Mucosa of descending colon (tissue), 3 donors: ENCODE measurements around the gene MBNL2. TPM values are rescaled to one million over a fixed set of nuclear protein-coding genes. Genes with fewer than 3 reads are reported as not detected.
A peak's percentile ranks its signal among the peaks of the same experiment; 100 is the strongest.

Experiments
- ATAC-seq: fragments of 200-7000 bp; cut with Tn5 transposase; one replicate; pipeline ENCODE4 v1.9.1; 2020; ENCODE audit warnings: mild to moderate bottlenecking, moderate library complexity
- DNase-seq, 3 donors: peaks; one replicate each; pipeline ENCODE4 v3.0.0-alpha.2; 2020
- H3K36me3 ChIP-seq: fragments of 200-600 bp; one replicate; pipeline ENCODE4 v1.8.0; 2021; ENCODE audit warnings: low read depth, mild to moderate bottlenecking
- H3K4me1 ChIP-seq: fragments of 200-600 bp; one replicate; pipeline ENCODE4 v1.8.0; 2021; ENCODE audit warnings: low read depth, mild to moderate bottlenecking
- H3K4me3 ChIP-seq: fragments of 200-600 bp; one replicate; pipeline ENCODE4 v1.8.0; 2021; ENCODE audit warnings: mild to moderate bottlenecking
- H3K9me3 ChIP-seq: fragments of 200-600 bp; one replicate; pipeline ENCODE4 v1.8.0; 2021; ENCODE audit warnings: mild to moderate bottlenecking
- intact Hi-C, 2 donors: fragments of 100-400 bp; cut with DNase I in 1 of 2; cut with micrococcal nuclease in 1 of 2; formaldehyde crosslinking; loops; one replicate each; pipeline versions ENCODE4 v1.11.0 to v1.11.1; 2022; cut with DNase I, micrococcal nuclease
- total RNA-seq, 3 donors: library from RNA; stranded (reverse); fragmentation: NEBNext Ultra II Directional in 2 of 3; extraction: Animal tissue kit (Norgen Biotek cat#: 25700) in 2 of 3; gene quantifications; one replicate each; pipeline versions ENCODE4 v1.2.1 to v1.2.4, GENCODE V29; 2021 to 2023
- TF ChIP-seq, protein P1 (sequence below): fragments of 200-600 bp; IDR thresholded peaks from one replicate; pipeline ENCODE4 v1.8.0; 2022; ENCODE audit warnings: antibody characterized with exemption, mild to moderate bottlenecking
- donor health status: DM: no; HTN: no; CAD: no; lungs with moderate emphysema.
- donor health status: DM: no; HTN: no; CAD: no.
- donor health status: DM: no; HTN: yes; CAD: no.

The MBNL2 gene
- total RNA-seq, 3 donors from 2014 or later = 41.0 to 75.1 (median 47.2) TPM

DNA sequence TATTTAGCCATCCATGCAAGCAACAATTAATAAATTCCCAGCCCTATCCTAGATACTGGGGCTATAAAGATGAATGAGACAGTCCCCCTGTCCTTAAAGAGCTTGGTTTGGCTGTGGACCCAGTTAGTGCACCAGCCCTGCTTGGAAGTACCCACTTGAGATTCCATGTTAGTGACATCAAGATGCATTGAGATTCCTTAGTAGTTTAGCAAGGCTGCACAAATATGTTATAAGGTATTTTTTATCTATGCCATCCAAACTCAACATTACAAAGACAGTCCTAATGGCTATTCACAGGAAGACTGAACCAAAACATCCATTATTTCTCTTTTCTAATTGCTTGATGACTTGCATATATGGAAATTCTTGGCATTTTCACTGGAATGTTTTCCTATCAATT lies 163.0 kb downstream of the MBNL2 start:
- H3K4me3 ChIP-seq = no peak overlapping the region
- H3K9me3 ChIP-seq = no peaks in the 10 kb centered on the region
- no peak for DNase-seq
- H3K4me1 ChIP-seq = no peaks in the 10 kb centered on the region
- TF ChIP-seq, protein P1, sequence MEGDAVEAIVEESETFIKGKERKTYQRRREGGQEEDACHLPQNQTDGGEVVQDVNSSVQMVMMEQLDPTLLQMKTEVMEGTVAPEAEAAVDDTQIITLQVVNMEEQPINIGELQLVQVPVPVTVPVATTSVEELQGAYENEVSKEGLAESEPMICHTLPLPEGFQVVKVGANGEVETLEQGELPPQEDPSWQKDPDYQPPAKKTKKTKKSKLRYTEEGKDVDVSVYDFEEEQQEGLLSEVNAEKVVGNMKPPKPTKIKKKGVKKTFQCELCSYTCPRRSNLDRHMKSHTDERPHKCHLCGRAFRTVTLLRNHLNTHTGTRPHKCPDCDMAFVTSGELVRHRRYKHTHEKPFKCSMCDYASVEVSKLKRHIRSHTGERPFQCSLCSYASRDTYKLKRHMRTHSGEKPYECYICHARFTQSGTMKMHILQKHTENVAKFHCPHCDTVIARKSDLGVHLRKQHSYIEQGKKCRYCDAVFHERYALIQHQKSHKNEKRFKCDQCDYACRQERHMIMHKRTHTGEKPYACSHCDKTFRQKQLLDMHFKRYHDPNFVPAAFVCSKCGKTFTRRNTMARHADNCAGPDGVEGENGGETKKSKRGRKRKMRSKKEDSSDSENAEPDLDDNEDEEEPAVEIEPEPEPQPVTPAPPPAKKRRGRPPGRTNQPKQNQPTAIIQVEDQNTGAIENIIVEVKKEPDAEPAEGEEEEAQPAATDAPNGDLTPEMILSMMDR = no peak
- intact Hi-C loops = no loop called here
- H3K36me3 ChIP-seq = no peaks in the 10 kb centered on the region
- ATAC-seq = no peak

DNA sequence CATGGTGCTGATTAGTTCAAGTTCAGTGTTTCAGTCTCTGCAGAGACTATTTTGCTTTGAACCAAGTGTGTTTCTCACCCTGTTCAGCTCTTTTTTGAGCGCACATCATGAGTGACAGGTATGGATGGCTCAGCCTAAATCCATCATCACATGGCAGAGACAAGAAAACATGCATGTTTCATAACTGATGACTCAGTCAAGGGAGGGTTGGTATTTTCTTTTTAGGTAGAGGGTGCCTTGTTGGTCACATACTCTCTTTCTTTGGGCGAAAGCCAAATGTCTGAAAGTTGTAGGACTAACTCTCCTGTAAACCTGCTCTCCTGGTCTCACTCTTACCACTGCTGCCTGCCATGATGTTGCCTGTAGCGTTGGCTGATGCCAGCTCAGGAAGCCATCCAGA lies 163.7 kb downstream of the MBNL2 start:
- no peaks in the 10 kb centered on the region for H3K9me3 ChIP-seq
- H3K4me1 ChIP-seq = no peaks in the 10 kb centered on the region
- DNase-seq = no peak
- no peak for ATAC-seq
- TF ChIP-seq, protein P1 = no peak
- intact Hi-C loops = no loop called here
- H3K36me3 ChIP-seq = no peaks in the 10 kb centered on the region
- H3K4me3 ChIP-seq = no peak overlapping the region

- Histone ChIP-seq H3K4me3 (no peak overlapping the region), H3K4me1 (no peaks in the 10 kb centered on the region), H3K36me3 (no peaks in the 10 kb centered on the region), H3K9me3 (no peaks in the 10 kb centered on the region)
- TF ChIP-seq, protein P1 = no peak
- DNase-seq = peak in 1 of 3 donors; percentile 17
- intact Hi-C loops = no loop called here
- ATAC-seq = peak; percentile 41
Observed at GRCh38 chr13:97386801-97387484, 164.8 kb downstream of the MBNL2 start.

- TF ChIP-seq, protein P1 = no peak
- intact Hi-C loops = no loop called here
- Histone ChIP-seq H3K4me3 (no peak overlapping the region), H3K4me1 (no peaks in the 10 kb centered on the region), H3K36me3 (no peaks in the 10 kb centered on the region), H3K9me3 (no peaks in the 10 kb centered on the region)
- DNase-seq (no peak), ATAC-seq (peak; percentile 35)
Observed at GRCh38 chr13:97387485-97387839, 165.3 kb downstream of the MBNL2 start.

- TF ChIP-seq, protein P1 = no peak
- intact Hi-C loops = no loop called here
Observed at GRCh38 chr13:97387890-97388289, 165.8 kb downstream of the MBNL2 start.

DNA sequence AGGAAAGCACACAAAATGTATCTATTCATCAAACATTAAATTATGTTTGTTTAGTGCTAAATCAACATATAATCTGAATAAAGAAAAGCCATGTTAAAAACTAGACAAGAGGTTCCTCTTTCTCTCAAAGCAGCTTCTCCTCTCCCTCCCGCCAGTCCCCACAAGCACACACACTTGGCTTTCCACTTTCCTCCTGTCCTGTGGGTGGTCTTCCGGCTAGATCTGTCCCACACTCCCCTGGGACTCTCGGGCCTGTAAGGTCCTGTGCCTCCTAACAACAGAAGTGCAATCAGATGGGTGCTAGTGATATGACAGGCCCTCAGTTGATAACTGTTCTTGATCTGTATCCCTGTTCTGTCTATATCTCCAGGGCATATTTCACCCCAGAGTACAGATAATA lies 166.2 kb downstream of the MBNL2 start:
- no peaks in the 10 kb centered on the region for H3K4me1 ChIP-seq
- TF ChIP-seq, protein P1 = no peak
- DNase-seq (no peak), ATAC-seq (no peak)
- H3K9me3 ChIP-seq = no peaks in the 10 kb centered on the region
- intact Hi-C loops = no loop called here
- no peak overlapping the region for H3K4me3 ChIP-seq
- H3K36me3 ChIP-seq = no peaks in the 10 kb centered on the region

More at GRCh38 chr13:97387890-97388289, 165.8 kb downstream of the MBNL2 start:
- ATAC-seq (peak; percentile 8), DNase-seq (no peak)
- Histone ChIP-seq H3K9me3 (no peaks in the 10 kb centered on the region), H3K36me3 (no peaks in the 10 kb centered on the region), H3K4me1 (no peaks in the 10 kb centered on the region), H3K4me3 (no peak overlapping the region)
